GM21367 (cell line): Measurements from ENCODE around the gene PPP4R3B.

Experiments
- ATAC-seq: cut with Tn5 transposase; IDR thresholded peaks from one replicate; pipeline ENCODE4 v1.9.1; 2021; ENCODE audit not compliant: unreplicated experiment

PPP4R3B gene

GRCh38 chr2:55519938-55520885 is 97.2 kb downstream of the PPP4R3B start:
- ATAC-seq, result peak; percentile 6

GRCh38 chr2:55518841-55519165 is 98.6 kb downstream of the PPP4R3B start:
- ATAC-seq, result no peak

- no peak for ATAC-seq
Observed at GRCh38 chr2:55511508-55512124, 105.8 kb downstream of the PPP4R3B start.

- no peak for ATAC-seq
Observed at GRCh38 chr2:55502590-55503141, 114.8 kb downstream of the PPP4R3B start.

GRCh38 chr2:55500025-55500424 is 117.4 kb downstream of the PPP4R3B start:
- ATAC-seq, result no peak

GRCh38 chr2:55498582-55498981 is 118.8 kb downstream of the PPP4R3B start:
- no peak for ATAC-seq
